ENCODE measurements around the gene COBLL1.

The COBLL1 gene

DNA sequence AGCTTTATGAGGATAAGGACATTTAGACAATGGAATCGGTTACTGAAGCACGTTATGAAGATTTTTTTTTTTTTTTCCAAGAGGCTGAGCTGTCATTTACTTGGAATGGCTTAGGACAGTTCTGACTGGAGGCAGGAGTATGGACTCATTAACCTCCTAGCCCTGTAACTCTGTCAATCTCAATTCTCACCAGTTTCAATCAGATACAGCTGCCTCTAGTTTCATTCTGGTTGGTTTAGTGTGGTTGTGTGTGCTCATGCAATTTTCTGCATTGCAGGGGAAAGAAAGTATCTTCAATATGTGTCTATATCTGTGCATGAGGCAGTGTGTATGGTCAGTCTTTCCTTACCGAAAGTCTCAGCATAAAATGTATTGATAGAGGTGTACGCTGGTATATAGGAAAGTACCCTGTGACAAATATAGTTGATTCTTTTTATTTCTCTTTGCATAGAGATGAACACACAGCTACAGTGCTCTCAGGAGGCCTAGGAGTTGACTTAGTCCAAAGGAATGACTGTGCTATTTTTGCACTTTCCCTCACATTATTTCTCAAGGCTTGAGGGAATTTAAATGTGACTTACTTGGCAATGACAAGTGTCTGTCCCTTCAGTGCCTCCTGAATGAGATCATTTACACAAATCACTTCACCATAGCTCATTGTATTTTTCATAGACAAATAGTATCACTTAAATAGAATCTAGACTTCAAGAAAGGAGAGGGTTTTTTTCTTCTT lies 169.8 kb downstream of the COBLL1 start:
- no peak for DNase-seq

DNA sequence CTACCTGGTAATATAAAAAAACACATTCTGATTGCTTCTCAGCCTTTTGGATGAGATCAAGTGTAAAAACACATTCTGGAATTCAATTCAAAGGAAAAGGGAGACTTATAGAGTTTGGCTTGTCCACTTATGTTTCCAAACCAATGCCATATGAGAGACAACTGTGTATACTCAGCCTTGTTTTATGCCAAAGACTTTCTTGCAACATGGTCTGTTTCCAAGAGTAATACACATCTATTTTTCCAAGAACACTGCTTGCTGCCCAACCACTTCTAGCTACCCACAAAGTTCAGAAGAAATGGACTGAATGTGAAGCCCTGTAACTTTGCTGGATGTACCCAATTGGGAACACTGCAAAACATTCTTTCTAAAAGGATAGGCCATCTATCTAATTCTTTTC lies 172.3 kb downstream of the COBLL1 start:
- no peak for DNase-seq

DNA sequence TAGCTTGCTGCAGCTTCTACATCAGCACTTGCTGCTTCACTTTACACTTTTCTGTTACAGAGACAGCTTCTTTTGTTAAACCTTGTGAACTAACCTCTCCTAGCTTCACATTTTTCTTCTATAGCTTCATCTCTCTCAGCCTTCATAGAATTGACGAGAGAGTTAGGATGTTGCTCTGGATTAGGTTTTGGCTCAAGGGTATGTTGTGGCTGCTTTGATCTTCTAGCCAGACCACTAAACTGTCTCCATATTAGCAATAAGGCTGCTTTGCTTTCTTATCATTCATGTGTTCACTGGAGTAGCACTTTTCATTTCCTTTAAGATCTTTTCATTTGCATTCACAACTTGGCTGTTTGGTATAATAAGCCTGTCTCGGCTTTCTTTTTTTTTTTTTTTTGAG lies 174.1 kb downstream of the COBLL1 start:
- no peak for DNase-seq

DNA sequence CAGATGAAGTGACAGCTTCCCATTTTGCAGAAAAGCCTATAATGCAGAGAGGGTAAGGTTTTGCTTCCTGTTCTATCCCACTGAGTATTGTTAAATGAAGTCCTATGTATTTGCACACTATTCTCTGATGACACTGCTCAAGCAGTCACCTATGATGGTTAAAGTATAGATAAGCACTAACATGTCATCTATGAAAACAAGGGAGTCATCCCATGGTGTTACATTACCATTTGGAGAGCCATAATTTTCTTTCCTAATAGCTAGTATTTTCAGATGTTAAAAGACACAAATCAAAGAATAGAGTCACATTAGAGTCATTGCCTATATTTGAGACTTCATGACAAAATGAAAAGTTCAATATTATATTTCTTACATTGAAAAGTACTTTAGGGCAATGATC lies 177.6 kb downstream of the COBLL1 start:
- DNase-seq = no peak

DNA sequence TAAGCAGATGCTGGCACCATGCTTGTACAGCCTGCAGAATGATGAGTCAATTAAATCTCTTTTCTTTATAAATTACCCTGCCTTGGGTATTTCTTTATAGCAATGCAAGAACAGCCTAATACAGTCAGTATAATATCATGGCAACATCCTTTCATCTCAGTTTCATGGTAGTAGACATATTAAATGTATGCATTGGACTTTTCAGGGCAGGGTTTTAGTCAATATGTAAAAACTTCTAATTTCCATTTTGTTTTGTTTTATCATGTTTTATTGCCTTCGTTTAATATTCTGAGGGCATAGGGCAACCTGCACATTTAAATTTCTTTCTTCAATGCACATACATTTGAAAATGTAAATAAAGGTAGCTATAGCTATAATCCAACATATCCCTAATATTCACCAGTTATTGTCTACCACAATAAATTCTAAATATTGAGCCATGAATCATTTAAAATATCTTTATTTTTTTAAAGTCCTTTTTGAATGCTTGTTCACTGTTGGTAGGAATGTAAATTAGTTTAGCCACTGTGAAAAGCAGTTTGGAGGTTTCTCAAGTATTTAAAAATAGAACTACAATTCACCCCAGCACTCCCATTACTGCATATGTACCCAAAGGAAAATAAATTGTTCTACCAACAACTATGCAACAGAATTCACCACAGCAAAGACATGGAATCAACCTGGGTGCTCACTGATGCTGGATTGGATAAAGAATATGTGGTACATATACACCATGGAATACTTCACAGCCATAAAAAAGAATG lies 178.6 kb downstream of the COBLL1 start:
- DNase-seq = no peak

DNA sequence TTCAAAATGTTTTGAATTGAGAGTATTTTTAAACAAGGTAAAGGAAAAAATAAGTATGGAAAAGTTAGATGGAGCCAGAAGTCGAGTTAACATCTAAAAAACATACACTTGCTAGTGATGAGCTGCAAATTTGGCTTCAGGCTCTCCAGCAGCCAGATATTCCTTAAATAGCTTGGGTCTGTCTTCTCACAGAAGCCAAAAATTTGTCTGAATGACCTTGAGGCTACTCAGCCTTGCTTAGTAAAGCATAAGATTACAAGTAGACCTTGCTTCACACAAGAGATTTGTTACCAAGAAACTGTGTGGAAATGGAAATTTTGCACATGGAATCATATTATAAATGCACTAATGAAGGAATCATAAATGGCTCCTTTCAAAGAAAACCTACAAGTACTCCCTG lies 179.6 kb downstream of the COBLL1 start:
- no peak for DNase-seq

DNA sequence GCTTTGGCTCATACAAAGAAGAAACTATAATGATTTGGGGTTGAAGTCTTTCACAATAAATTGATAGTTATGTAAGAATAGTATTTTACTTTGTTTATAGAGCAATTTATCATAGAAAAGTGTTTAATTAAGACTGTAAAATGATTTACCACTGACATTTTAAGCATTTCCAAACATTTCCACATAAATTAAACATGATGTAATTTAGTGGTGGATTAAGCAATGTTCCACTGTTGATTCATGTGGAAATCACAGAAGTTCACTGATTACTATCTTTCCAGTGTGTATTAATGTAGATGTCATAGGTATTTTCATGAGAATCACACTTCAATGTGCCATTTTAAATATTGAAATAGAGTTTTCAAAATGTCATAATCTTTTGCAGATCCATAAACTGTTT lies 180.3 kb downstream of the COBLL1 start:
- DNase-seq = no peak

DNA sequence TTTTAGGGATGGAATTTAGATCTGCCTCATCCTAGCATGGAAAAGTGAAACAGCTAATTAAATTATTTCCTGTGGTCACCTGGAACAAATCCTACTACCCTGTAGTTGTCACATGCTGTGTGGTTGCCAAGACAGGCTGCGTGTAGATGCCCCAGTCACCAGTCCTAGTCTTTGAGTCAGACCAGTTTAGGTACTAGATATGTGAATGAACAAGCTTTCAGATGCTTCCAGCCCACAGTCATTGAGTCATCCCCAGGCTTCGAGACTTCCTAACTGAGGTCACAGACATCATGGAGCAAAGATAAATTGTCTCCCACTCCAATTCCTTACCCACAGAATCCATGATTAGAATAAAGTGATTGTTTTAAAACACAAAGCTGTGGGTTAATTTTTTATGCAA lies 184.5 kb downstream of the COBLL1 start:
- DNase-seq = no peak

DNA sequence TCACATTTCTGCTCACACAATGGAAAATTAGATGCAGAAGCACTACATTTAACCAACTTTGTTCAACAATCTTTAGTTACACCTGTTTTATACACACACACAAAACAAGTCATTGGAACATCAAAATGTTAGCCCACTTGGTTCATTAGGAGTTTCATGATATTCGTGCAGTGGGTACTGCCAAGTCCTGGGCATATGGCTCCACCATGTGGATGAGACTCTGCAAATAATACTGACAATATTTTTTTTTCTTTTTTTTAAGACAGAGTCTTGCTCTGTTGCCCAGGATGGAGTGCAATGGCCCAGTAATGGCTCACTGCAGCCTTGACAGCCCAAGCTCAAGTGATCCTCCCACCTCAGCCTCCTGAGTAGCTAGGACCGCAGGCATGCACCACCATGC lies 185.9 kb downstream of the COBLL1 start:
- no peak for DNase-seq

DNA sequence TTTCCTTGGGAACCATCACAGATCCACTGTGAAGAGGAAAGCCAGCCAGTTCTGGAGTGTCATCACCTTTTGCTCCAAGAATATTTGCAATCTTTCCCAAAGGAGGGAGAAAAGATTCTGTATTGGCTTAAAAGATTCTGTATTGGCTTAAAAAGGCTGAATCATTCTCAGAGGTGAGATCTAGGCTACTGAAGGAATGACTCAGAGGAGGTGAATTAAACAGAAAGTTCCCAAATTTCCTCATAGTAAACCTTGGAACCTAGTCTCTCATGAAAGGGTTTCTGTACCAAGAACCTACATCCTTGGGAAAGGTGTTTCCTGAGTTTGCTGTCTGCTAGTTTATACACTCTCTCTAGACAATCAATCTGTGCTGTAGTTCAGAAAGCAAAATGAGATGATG lies 186.3 kb downstream of the COBLL1 start:
- no peak for DNase-seq

DNA sequence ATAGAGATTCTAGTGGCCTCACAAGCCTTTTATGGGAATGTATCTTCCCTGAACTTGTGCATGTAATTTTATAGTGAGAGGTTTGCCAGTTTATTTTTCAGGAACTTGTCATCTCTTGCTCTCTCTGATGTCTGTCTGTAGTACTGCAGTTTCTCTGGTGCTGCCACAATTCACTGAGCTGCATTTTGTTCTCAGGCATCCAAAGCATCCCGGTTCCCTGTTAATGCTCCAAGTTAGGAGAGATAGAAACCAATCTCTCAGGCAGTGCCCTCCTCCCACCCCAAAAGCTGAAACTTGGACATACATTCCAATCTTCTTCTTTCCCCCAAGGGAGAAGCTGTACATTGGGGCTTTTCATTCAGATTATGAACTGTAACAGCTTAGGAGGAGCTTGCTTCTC lies 190.3 kb downstream of the COBLL1 start:
- no peak for DNase-seq

DNA sequence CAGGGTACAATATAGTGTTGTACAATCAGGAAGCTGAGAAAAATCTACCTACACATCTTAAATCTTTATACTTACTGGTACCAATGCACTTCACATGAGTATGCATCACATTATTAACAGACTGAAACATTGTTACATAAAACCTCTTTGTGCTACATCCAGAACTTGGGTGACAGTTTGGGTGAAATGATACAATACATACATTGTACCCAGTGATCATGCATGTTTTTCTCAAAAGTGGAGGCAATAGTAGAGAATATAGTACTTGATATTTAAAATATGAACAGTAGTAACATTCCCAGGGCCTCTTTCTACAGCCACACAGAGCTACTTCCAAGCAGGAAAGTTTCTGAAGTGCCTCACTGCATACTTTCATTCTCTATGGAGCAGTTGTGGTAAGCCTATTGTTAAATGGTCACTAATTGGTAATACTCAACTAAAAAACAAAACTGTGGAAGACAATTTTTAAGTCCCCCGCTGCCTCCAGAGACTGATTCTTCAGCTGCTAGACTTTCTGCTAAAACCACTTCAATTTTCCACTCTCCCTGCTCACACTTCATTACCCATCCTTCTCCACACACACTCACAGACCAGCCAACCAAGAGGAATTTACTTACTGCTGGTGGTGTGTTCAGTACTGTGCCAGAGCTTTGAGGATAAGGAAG lies 197.5 kb downstream of the COBLL1 start:
- DNase-seq = no peak

DNA sequence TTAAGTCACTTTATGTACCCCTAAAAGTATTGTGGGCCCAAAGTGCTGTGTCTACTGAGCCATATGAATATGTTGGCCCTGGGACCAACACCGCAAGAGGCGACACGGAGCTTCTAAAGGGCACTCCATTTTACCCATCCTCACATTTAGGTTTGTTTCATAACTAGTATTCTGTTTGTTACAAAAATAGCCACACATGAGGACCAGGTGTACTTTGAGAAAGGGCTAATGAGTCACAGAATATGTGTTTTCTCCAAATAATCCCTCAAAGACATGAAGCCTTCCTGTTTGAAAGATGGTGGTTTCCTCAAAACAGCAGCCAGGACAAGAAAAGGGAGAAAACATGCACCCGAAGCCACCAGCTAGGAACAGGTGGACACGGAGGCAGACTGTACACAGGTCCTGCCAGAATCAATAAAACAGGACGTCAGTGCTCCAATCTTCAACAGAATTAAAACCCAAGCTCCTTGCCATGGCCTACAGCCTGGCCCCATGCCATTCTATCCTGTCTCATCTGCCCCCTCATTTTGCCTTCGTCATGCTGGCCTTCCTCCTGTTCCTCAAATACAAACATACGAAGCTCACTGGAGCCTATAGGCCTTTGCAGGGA lies 198.6 kb downstream of the COBLL1 start:
- no peak for DNase-seq

DNA sequence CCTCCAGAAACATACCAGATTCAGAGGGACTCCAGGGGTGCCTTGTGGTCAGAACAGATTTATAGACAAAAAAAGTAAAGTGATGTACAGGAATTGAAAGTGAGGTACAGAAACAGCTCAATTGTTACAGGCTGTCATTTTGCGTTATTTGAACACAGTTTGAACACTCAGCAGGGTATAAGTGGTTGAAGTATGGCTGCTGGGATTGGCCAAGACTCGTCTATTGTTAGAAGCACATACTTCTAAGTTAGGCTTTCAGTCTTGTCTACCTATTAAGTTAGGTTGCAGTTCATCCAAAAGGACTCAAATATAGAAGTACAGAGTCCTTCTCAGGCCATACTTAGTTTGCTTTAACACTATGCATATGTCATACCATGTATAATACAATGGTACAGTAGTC lies 199.4 kb downstream of the COBLL1 start:
- DNase-seq = no peak

Data from activated CD8-positive, alpha-beta memory T cell treated with anti-CD3 and anti-CD28 coated beads for 24 hours (primary cell).